HG02642 (cell line): Measurements from ENCODE around the gene PARP4.
"Not testable (repeated sequence)": the region's sequence is repeated elsewhere in the genome, so short reads cannot be mapped to it uniquely, and the experiment has no call there.

ENCODE experiments used
- ATAC-seq: cut with Tn5 transposase; IDR thresholded peaks from one replicate; pipeline ENCODE4 v1.9.1; 2021; ENCODE audit warnings: mild to moderate bottlenecking; ENCODE audit not compliant: unreplicated experiment, poor library complexity

The PARP4 gene

DNA sequence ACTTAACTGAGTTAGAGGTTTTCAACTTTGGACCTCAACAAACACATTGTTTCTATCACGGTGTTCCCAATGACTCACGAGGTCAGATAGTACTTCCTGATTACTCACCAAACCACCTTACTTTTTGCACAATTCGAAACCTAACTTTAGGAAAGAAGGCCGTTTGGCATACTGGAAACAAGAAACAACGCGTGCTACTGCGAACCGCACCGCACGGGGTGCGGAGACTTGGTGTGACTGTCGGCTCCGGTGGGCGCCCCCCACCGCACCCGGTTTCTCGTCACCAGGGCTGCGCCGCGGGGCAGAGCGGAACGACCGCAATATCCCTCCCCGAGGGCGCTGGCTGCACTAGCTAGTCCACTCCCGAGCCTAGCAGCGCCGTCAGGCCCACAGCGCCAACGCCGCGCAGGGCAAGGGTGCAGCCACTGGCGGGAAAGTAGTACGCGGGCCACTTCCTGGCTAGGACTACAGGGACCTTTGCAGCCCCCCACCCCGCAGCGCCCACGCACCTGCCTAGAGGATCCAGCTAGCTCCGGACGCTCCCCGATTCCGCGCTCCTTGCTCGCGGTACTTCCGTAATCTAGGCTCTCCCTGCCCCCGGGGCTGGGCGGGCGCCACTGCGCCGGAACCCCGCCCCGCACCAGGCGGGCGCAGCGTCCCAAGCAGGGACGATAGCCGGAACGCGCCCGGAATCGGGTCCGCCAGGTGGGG lies at the start of gene PARP4:
Gene PARP4 (minus strand): TSS at position 582 of the 711 bp plus-strand sequence. CDS start 9,002 bp downstream, outside the sequence.
- peak; percentile 83 for ATAC-seq

DNA sequence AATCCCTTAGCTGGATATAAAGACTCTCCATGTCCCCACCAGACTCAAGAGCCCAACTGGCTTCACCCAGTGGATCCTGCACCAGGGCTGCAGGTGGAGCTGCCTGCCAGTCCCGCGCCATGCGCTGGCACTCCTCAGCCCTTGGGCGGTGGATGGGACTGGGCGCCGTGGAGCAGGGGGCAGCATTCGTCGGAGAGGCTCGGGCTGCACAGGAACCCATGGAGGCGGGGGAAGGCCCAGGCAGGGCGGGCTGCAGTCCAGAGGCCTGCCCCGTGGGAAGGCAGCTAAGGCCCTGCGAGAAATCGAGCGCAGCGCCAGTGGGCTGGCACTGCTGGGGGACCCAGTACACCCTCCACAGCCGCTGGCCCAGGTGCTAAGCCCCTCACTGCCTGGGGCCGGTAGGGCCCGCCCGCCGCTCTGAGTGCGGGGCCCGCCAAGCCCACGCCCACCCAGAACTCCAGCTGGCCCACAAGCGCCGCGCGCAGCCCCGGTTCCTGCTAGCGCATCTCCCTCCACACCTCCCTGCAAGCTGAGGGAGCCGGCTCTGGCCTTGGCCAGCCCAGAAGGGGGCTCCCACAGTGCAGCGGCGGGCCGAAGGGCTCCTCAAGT lies 48.1 kb upstream of the PARP4 start:
- not testable (repeated sequence) for ATAC-seq

DNA sequence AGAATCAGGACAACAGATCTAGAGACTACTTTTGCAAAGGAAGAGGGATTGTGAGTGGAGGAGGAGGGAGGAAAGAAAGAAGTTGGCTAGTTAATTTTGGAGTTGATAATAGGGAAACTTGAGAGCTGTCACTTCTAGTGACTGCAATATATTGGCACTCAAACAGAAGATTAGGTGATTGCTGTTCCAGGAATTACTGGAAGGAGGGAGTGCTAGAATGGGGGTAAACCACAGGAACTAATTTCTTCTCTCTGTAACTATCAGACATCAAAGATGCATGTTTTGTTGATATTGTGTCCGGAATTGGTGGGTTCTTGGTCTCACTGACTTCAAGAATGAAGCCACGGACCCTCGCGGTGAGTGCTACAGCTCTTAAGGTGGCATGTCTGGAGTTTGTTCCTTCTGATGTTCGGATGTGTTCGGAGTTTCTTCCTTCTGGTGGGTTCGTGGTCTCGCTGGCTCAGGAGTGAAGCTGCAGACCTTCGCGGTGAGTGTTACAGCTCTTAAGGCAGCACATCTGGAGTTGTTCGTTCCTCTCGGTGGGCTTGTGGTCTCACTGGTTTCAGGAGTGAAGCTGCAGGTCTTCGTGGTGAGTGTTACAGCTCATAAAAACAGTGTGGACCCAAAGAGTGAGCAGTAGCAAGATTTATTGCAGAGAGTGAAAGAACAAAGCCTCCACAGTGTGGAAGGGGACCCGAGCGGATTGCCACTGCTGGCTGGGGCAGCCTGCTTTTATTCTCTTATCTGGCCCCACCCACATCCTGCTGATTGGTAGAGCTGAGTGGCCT lies 47.0 kb upstream of the PARP4 start:
- ATAC-seq = not testable (repeated sequence)

DNA sequence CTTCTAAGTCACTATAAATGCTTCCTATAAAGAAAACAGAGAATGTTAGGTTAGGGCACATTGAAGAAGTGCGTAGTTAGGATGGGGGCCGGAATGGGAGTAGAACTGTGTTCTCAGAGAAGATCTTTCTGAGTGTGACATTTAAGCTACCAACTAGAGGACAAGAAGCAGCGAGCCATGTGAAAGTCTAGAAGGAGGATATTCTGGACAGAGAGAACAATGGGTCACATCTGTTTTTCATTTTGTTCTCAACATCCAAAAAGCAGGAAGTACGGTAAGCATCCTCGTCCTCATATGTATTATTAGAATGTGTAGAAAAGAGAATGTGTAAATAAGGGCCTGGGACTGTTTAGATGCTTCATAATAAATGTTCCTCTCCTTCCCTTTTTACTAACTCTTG lies 44.5 kb upstream of the PARP4 start:
- ATAC-seq = no peak

DNA sequence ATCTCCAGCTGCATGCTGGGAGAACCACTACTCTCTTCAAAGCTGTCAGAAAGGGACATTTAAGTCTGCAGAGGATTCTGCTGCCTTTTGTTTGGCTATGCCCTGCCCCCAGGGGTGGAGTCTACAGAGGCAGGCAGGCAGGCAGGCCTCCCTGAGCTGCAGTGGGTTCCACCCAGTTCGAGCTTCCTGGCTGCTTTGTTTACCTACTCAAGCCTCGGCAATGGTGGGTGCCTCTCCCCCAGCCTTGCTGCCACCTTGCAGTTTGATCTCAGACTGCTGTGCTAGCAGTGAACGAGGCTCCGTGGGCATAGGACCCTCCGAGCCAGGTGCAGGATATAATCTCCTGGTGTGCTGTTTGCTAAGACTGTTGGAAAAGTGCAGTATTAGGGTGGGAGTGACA lies 41.3 kb upstream of the PARP4 start:
- not testable (repeated sequence) for ATAC-seq

DNA sequence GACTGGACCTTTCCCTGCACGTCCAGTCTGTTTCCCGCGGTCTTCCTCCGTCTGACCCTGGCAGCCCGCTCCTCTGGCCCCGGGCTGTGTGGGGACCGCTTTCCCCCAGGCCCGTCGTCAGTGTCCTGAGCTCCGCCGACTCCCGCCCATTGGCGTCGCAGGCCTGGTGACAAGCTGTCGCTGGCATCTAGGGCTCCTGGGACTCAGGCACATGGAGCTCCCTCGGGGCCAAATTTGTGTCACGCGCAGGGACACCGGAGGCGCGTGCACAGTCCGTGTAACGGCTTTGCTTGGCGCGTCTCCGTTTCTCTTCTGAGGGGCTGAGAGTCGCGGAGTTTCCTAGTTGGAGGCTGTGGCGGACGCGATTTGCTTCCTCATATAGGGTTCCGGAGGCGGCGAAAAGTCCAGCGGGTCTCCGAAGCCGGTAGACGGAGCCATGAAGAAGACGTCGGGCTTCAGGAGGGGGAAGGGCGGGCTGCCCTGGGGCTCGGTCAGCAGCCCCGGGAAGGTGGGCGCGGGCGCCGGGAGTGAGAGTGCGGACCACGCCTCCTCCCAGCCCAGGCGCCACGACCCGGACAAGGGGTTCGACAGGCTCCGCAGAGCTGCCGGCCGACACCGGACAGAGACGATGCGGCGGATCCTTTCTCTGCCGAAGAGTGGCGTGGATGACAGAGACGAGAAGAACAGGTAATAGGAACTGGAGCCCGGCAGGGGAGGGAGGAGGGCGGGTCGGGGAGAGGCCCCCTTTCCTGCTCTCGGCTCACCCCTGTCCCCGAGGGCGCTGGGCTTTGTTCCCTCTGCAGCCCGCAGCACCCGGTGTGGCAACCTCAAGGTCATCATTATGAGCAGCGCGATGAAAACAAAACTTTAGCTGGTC lies 29.1 kb upstream of the PARP4 start:
- peak; percentile 57 for ATAC-seq

DNA sequence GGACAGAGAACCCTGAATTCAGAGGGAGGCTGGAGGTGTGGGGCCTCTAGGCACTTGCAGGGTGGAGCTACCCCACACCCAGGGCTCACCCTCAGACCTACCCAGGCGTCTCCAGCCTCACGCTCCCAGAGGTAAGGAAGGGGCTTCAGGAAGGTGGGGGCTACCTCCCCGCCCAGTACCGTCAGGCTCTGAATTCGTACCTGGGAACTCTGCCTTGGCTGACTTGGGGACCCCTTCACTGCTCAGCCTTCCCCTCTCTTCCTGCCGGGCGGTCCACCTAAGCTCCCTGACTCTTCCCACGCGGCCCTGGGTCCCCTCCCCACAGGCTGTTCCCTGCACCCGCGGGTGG lies 28.5 kb upstream of the PARP4 start:
- ATAC-seq = peak; percentile 17

DNA sequence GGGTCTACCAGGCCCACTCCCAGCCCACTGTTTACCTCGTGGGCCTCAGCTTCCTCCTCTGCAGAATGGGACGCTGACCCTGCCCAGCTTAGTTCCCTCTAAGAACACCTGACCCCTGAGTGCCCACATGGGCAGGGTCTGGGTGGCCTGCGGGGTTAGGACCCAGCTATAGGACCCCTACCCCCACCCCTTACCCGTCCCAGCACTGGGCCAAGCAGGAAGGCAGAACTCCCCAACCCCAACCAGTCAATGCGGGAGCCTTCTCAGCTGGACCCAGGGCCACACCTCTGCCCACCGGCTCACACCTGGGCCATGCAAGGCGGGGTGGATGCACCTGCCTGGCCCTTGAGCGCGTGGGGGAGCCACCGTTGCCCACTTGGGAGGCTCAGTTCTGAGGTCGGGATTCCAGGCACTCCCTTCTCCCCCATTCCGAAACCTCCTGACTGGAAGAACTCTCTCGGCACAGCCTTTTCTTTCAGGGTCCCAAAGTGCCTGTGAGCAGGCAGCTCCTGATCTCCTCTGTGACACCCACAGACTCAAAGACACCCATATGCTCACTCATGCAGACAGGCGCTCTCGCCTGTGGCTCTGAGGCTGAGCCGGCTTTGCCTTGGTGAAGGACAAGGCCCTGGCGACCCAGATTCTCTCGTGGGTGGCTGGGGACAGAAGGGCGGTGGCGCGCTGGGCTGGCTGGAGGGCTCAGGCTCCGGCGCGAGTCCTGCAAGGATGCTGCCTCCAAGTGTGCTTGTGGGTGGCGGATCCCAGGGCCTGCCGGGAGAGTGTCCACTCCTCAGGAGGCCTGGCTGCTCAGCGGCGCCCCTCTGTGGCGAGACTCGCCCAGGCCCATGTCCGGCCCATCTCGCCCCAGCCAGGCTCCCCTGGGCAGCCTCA lies 27.9 kb upstream of the PARP4 start:
- ATAC-seq = no peak

DNA sequence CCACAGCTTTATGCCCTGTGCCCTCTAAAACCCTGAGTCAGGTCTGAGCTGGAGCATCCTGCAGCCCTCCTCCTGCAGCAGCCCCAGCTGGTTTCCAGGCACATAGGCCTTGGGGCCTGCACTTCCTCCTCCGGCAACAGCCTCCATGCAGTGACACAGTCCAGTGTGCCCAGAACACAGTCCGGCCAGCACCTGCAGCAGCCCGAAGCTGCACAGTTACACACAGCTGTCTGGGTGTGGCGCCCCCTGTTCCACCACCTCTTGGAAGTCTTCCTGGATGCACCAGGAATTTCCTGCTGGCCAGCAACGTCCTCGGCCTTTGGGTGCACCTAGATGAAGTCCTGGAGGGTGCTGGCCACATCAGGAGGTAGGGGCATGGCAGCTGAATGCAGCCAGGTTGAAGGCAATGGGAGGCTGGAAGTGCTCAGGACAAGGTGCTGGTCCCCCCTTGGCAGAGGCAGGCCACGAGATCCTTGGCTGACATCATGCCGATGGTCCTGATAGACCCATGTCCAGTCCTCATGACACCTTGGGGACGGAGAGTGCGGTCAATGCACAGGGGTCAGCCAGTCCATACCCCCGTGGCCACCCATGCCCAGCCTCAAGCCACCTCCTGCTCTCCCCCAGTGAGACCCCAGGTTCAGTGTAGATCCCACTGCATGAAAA lies 27.1 kb upstream of the PARP4 start:
- ATAC-seq = no peak

DNA sequence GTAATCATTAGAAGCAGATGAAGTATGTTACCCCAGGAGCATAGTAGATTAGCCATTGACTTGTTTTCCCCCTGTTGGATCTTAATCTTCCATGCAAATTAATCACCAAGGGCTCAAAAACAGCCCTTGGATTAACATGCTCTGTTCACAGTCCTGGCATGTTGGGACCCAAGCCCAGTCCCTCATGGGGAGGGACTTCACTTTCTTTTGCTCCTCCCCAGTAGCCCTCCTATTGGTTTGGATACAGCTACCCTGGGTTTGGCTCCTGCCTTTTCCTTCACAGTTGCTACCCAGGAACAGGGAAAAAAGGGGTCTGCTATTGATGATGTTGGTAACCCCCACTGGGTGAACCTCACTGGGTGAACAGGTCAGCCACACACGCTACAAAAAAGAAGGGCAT lies 16.9 kb upstream of the PARP4 start:
- no peak for ATAC-seq

DNA sequence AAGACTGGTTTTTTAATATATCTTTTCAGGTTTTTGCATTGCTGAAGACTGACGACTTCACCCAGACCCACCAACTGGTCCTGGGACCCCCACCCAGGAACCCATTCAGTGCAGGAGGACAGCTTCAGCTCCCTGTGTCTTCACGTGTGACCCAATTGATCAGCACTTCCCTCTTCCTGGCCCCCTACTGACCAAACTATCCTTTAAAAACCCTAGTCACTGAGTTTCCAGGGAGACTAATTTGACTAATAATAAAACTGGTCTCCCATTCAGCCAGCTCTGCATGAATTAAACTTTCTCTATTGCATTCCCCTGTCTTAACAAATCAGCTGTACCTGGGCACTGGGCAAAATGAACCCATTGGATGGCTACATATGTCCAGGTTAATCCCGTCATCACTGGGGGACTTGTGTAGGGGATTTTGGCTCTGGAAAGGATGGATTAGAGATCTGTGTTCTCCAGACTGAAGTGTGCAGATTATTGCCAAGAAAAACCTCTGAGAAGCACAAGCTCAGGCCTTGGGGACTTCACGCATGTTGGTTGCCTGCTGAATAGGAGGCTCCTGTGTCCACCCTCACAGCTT lies 16.3 kb upstream of the PARP4 start:
- ATAC-seq = no peak

DNA sequence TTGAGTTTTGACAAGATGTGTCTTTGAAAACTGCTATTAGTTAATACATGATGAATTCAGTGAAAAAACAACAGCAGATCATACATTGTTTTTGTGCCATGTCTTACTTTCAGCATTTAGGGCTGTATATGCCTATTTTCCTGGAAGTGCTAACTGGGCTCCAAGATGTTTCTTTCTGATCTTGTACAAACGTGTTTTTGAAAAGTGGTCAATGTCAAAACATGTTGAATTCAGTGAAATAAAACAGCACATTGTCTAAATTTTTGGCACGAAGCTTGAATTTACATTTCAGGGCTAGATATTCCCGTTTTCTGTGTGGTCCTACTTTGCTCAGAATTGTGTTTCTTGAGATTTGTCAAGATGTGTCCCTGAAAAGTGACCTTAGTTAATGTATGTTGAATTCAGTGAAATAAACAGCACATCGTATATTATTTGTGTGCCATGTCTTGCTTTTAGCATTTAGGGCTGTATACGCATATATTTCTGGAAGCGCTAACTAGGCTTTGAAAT lies 14.7 kb upstream of the PARP4 start:
- no peak for ATAC-seq

DNA sequence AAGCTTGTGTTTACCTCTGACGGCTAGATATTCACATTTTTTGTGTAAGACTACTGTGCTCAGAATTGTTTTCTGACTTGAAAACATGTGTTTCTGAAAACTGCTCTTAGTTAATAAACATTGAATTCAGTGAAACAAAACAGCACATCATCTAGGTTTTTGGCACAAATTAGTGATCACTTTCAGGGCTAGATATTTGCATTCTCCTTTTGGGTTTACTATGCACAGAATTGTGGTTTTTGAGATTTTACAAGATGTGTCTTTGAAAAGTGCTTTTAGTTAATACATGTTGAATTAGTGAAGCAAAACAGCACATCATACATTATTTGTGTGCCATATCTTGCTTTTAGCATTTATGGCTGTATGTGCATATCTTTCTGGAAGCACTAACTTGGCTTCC lies 8.2 kb upstream of the PARP4 start:
- ATAC-seq = no peak

DNA sequence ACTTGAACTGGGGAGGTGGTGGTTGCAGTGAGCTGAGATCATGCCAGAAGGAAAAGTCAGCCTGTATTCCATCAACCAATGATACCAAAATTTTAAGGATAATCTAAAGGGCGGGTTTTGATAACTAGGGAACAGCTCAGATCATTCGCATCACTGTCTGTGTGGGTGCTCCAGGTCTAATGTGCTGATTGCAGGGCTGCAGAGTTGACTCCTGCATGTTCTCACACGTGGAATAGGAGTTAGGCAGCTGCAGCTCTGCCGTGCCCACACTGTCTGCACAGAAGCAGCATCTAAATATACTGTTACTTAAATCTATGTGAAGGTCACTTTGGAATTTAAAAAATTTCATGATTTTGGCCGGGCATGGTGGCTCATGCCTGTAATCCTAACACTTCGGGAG lies 4.3 kb upstream of the PARP4 start:
- ATAC-seq = no peak

DNA sequence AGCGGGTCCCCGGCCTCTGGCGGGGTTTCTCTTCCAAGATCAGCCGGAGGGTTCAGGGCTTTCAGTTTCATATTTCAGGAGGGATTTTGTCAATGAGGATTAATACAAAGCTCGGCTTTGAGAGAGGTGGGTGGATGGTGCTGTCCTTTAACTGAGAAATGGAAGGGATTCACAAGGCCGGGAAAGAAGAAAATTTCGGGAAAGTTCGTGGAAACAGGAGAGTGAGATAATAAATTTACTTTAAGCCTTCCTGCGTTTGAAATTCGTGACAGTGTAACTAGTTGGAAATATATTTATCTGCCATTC lies 283 bp upstream of the PARP4 start:
- ATAC-seq = no peak

DNA sequence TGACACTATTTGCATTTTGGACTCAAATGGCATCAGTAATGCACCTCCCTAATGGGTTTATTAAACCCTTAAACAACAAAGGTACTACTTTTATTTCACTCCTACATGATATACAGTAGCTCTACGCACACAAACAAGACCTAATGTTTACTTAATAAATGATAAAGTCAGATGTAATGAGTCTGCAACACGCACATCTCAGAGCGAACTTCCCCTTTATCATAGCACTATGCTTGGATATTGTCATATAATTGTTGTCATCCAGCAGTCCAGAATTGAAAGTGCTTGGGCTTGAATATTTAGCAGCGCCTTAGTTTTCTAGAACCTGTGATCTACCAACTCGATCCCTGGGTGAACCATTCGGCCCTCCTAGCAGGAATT lies 772 bp downstream of the PARP4 start:
- peak; percentile 1 for ATAC-seq

DNA sequence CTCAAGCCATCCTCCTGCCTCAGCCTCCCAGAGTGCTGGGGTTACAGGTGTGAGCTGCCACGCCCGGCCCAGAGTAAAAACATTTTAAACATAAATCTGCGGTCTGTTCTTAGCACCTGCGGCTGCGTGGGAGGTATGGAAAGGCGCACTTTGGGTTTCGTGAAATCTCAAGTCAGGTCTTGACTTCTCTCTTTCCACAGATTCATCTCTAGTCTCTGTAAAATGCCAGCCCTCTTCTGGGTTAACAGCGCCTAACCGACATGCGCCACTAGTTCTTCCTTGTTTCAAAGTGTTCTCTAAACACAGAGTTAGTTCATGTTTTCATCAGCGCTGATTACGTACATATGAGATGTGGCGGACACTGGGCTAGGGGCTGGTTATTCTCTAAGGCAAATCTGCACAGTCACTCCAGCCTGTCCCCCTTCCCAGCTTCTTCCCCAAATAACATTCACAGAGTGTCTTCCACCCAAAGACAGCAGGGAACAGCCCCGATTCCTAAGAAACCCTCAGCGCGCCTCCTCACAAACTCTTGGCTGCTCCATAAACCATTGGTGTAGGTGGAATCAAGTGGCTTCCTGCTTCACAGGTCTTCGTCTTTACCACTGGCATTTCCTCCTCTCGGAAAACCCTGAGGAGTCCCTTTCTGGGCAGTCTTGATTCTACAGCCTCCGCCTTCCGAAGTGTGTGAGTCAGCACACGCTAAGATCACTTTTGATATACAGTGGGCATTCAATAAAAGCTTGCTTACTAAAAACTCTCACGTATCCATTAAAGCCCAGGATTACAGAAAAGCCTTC lies 1.4 kb downstream of the PARP4 start:
- peak; percentile 34 for ATAC-seq
